ENCODE data around the gene PPM1A.

PPM1A gene

GRCh38 chr14:60266021-60266937 lies 17.3 kb downstream of the PPM1A start:
- DNase-seq (ENCODE audit: low read depth in 2 of 2): no peak

- DNase-seq (ENCODE audit: low read depth in 2 of 2): no peak
Measured at GRCh38 chr14:60272177-60272576, 23.2 kb downstream of the PPM1A start.

GRCh38 chr14:60273956-60274355 lies 24.9 kb downstream of the PPM1A start:
- no peak for DNase-seq (ENCODE audit: low read depth in 2 of 2)

- DNase-seq (ENCODE audit: low read depth in 2 of 2): no peak
Measured at GRCh38 chr14:60274448-60274847, 25.4 kb downstream of the PPM1A start.

- no peak for DNase-seq (ENCODE audit: low read depth in 2 of 2)
Measured at GRCh38 chr14:60275932-60276331, 26.9 kb downstream of the PPM1A start.

- no peak for DNase-seq (ENCODE audit: low read depth in 2 of 2)
Measured at GRCh38 chr14:60276347-60276746, 27.3 kb downstream of the PPM1A start.

GRCh38 chr14:60277605-60278190 lies 28.7 kb downstream of the PPM1A start:
- no peak for DNase-seq (ENCODE audit: low read depth in 2 of 2)

- DNase-seq (ENCODE audit: low read depth in 2 of 2): no peak
Measured at GRCh38 chr14:60278350-60278749, 29.3 kb downstream of the PPM1A start.

GRCh38 chr14:60287452-60287851 lies 38.4 kb downstream of the PPM1A start:
- DNase-seq (ENCODE audit: low read depth in 2 of 2): no peak

GRCh38 chr14:60288279-60288678 lies 39.3 kb downstream of the PPM1A start:
- no peak for DNase-seq (ENCODE audit: low read depth in 2 of 2)

- no peak for DNase-seq (ENCODE audit: low read depth in 2 of 2)
Measured at GRCh38 chr14:60294411-60295069, 45.5 kb downstream of the PPM1A start.

GRCh38 chr14:60300019-60300418 lies 51.0 kb downstream of the PPM1A start:
- DNase-seq (ENCODE audit: low read depth in 2 of 2): no peak

- no peak for DNase-seq (ENCODE audit: low read depth in 2 of 2)
Measured at GRCh38 chr14:60301685-60302084, 52.7 kb downstream of the PPM1A start.

- DNase-seq (ENCODE audit: low read depth in 2 of 2): no peak
Measured at GRCh38 chr14:60302663-60303062, 53.6 kb downstream of the PPM1A start.

- DNase-seq (ENCODE audit: low read depth in 2 of 2): no peak
Measured at GRCh38 chr14:60303745-60304144, 54.7 kb downstream of the PPM1A start.

- DNase-seq (ENCODE audit: low read depth in 2 of 2): no peak
Measured at GRCh38 chr14:60304509-60304908, 55.5 kb downstream of the PPM1A start.

- DNase-seq (ENCODE audit: low read depth in 2 of 2): no peak
Measured at GRCh38 chr14:60309867-60310552, 61.0 kb downstream of the PPM1A start.

GRCh38 chr14:60311417-60311816 lies 62.4 kb downstream of the PPM1A start:
- no peak for DNase-seq (ENCODE audit: low read depth in 2 of 2)

GRCh38 chr14:60313093-60313492 lies 64.1 kb downstream of the PPM1A start:
- no peak for DNase-seq (ENCODE audit: low read depth in 2 of 2)

GRCh38 chr14:60315196-60315990 lies 66.4 kb downstream of the PPM1A start:
- DNase-seq (ENCODE audit: low read depth in 2 of 2): no peak

GRCh38 chr14:60317609-60318008 lies 68.6 kb downstream of the PPM1A start:
- DNase-seq (ENCODE audit: low read depth in 2 of 2): no peak
